ENCODE data around the gene SOBP. TPM values are rescaled to one million over a fixed set of nuclear protein-coding genes. Genes with fewer than 3 reads are reported as not detected.

Gene SOBP
- total RNA-seq, 4 donors from 2014 or later, result 16.2 to 29.9 (median 19.2) TPM

DNA sequence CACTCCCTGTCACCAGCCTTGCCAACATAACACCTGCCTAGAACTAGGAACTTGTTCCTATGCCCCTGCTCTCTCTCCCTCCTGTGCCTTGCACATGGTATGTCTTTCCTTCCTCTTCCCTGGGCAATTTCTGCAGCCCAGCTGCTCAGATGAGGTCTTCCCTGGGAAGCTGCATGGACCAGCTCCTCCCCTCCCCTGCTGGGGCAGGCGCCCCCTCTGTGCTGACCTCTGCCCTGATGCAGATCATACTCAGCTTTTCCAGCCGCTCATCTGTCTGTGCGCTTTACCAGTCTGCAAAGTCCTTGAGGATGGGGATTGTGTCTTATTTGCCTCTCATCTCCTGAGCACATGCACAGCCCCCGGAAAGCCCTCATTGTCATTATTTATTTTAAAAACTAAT lies 172.4 kb downstream of the SOBP start:
- Histone ChIP-seq H3K36me3 (no peaks in the 10 kb centered on the region), H3K4me1 (peaks cover 0 to 19% (median 0%) of the 10 kb centered on the region in 3 donors), H3K9me3 (no peaks in the 10 kb centered on the region), H3K27me3 (no peaks in the 10 kb centered on the region), H3K27ac (no peak overlapping the region), H3K4me3 (no peak overlapping the region)
- 70 to 95% methylated on average over 2 to 4 of the region's 4 CpGs for WGBS, 2 donors (ENCODE audit: low coverage in 1 of 2)
- TF ChIP-seq POLR2A (IDR thresholded peaks at IDR 0.05) (no peak), EP300 (IDR thresholded peaks at IDR 0.05) (no peak), POLR2AphosphoS5 (IDR thresholded peaks at IDR 0.05) (no peak)
- TF ChIP-seq, protein P1, sequence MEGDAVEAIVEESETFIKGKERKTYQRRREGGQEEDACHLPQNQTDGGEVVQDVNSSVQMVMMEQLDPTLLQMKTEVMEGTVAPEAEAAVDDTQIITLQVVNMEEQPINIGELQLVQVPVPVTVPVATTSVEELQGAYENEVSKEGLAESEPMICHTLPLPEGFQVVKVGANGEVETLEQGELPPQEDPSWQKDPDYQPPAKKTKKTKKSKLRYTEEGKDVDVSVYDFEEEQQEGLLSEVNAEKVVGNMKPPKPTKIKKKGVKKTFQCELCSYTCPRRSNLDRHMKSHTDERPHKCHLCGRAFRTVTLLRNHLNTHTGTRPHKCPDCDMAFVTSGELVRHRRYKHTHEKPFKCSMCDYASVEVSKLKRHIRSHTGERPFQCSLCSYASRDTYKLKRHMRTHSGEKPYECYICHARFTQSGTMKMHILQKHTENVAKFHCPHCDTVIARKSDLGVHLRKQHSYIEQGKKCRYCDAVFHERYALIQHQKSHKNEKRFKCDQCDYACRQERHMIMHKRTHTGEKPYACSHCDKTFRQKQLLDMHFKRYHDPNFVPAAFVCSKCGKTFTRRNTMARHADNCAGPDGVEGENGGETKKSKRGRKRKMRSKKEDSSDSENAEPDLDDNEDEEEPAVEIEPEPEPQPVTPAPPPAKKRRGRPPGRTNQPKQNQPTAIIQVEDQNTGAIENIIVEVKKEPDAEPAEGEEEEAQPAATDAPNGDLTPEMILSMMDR (IDR thresholded peaks at IDR 0.05), result no peak
- no peak for ATAC-seq

DNA sequence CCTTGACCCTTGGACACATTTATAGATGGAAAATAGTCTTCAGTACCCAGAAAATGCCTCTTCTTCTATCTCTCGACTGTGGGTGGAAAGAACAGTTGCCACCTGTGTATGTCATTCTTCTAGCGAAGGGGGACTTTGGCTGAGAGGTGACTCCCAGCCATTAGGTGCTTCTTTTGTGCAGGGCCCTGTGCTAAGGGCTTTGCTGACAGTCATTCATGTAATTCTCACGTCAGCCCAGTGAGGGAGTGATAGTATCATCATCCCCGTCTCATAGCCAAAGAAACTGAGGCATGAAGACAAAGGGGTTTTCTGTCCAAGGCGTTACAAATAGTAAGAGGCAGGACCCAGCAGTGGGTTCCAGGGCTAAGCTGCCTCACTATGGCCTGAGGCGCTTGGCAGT lies 173.4 kb downstream of the SOBP start:
- TF ChIP-seq POLR2A (IDR thresholded peaks at IDR 0.05) (no peak), EP300 (IDR thresholded peaks at IDR 0.05) (no peak), POLR2AphosphoS5 (IDR thresholded peaks at IDR 0.05) (no peak)
- TF ChIP-seq, protein P1 (IDR thresholded peaks at IDR 0.05), result no peak
- Histone ChIP-seq H3K4me3 (no peak overlapping the region), H3K9me3 (no peaks in the 10 kb centered on the region), H3K4me1 (peaks cover 0 to 9% (median 0%) of the 10 kb centered on the region in 3 donors), H3K36me3 (no peaks in the 10 kb centered on the region), H3K27me3 (no peaks in the 10 kb centered on the region), H3K27ac (no peak overlapping the region)
- 85 to 92% methylated on average over 2 of the region's 6 CpGs for WGBS, 2 donors (ENCODE audit: low coverage in 1 of 2)
- ATAC-seq, result no peak

DNA sequence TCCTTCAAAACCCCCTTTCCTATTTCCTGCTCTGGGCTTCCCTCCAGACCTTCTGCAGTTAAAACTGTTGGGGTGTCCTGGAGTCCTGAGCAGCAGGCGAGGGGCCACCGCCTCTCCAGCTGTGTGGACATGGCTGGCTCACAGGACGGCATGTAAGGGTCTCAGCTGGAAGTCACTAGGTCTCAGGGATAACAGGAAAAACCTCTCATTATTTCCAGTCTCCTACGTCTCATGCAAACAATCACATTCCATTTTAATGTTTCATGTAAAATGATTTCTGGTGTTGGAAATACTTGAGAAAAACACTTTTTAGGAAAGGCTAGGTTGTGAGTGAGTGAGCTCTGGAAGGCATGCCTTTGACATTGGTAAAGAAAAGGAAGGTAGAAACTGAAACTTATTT lies 175.5 kb downstream of the SOBP start:
- Histone ChIP-seq H3K4me3 (no peak overlapping the region), H3K4me1 (no peaks in the 10 kb centered on the region), H3K27me3 (no peaks in the 10 kb centered on the region), H3K36me3 (no peaks in the 10 kb centered on the region), H3K9me3 (no peaks in the 10 kb centered on the region), H3K27ac (no peak overlapping the region)
- WGBS, 2 donors (ENCODE audit: low coverage in 1 of 2), result 14 to 31% methylated on average over 2 to 4 of the region's 4 CpGs
- TF ChIP-seq EP300 (IDR thresholded peaks at IDR 0.05) (no peak), POLR2AphosphoS5 (IDR thresholded peaks at IDR 0.05) (no peak), POLR2A (IDR thresholded peaks at IDR 0.05) (no peak)
- TF ChIP-seq, protein P1 (IDR thresholded peaks at IDR 0.05), result no peak
- no peak for ATAC-seq

DNA sequence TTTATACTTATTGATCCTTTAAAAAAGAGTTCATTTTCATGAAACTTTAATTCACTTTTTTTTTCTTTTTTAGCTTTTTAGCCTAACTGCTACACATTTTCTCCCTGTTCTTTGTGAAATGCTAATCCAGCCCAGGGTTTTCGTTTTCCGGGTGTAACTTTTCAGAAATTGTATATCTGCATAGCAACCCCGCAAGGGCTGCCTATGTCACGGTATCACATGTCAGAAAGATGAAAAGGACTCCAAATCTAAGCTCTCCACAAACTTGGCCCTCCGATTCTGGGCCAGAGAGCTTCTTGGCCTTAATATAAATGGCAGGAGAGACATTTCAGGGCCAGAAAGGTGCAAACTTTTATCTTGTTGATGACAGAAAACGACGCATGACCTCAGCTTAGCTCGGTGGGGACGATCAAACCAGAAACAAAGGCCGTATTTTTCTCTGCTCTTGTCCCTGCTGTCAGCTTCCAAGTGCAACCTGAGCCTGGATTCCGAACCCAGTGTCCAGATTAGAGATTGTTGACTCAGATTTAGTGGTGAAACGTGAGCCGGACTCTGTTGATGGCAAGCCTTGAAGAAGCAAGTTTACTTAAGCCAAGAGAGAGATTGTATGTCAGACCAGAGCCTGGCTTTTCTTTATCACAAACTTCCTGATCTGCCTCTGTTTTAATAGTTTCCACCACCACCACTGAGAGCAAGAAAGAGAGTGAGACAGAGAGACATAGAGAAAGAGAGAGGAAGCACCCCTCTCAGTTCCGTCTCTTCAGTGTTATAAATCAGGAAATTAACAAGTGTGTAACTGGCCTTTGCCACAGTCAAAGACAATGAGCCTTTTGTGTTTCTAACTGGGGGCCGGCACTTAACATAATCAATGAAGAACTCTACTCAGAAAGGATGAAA lies 176.4 kb downstream of the SOBP start:
- H3K36me3 ChIP-seq, result no peaks in the 10 kb centered on the region
- peak overlapping the region in 1 of 4 donors; percentile 15 for H3K27ac ChIP-seq
- no peaks in the 10 kb centered on the region for H3K9me3 ChIP-seq
- ATAC-seq, result no peak
- no peaks in the 10 kb centered on the region for H3K27me3 ChIP-seq
- peaks cover 0 to 9% (median 3%) of the 10 kb centered on the region in 3 donors for H3K4me1 ChIP-seq
- WGBS, 2 donors (ENCODE audit: low coverage in 1 of 2), result 81 to 85% methylated on average over 11 to 15 of the region's 15 CpGs
- TF ChIP-seq POLR2A (IDR thresholded peaks at IDR 0.05) (no peak), EP300 (IDR thresholded peaks at IDR 0.05) (no peak)
- TF ChIP-seq, protein P1 (IDR thresholded peaks at IDR 0.05), result no peak
- H3K4me3 ChIP-seq, result no peak overlapping the region
